Keratinocyte (primary cell): Measurements from ENCODE around the gene CNTNAP2. TPM values are rescaled to one million over a fixed set of nuclear protein-coding genes. Genes with fewer than 3 reads are reported as not detected.

ENCODE experiments used
- DNase-seq: peaks from one replicate; pipeline ENCODE4 v3.0.0-alpha.2; 2011; ENCODE audit warnings: low read depth, missing footprints, low spot score
- FAIRE-seq: peaks from 2 replicates; lab custom pipeline; 2011; peaks lifted over from hg19 to GRCh38; lab: Jason Lieb, UNC
- H2AFZ ChIP-seq: 2 replicates; pipeline ENCODE4 v1.6.0; 2012; ENCODE audit warnings: low read length, control low read depth, inconsistent platforms; ENCODE audit not compliant: control insufficient read depth
- H3K27ac ChIP-seq: 2 replicates; pipeline ENCODE4 v1.5.1; 2011; ENCODE audit warnings: low read length; ENCODE audit not compliant: control insufficient read depth, insufficient read depth
- H3K27me3 ChIP-seq: 3 replicates; pipeline ENCODE4 v1.6.0; 2011; ENCODE audit warnings: low read length; ENCODE audit not compliant: control insufficient read depth, insufficient read depth; ENCODE audit errors: extremely low read depth
- H3K36me3 ChIP-seq, 2 experiments: 2 replicates in 1 of 2; 3 replicates in 1 of 2; pipeline ENCODE4 v1.5.1; 2011; ENCODE audit warnings: low read length in 2 of 2, mild to moderate bottlenecking in 1 of 2; ENCODE audit not compliant: control insufficient read depth in 2 of 2, insufficient read depth in 2 of 2; ENCODE audit errors: extremely low read depth in 1 of 2
- H3K4me1 ChIP-seq: 3 replicates; pipeline ENCODE4 v1.5.1; 2011; ENCODE audit warnings: low read length; ENCODE audit not compliant: control insufficient read depth, insufficient read depth; ENCODE audit errors: extremely low read depth
- H3K4me2 ChIP-seq: 3 replicates; pipeline ENCODE4 v1.6.0; 2011; ENCODE audit warnings: low read depth, low read length; ENCODE audit not compliant: control insufficient read depth, insufficient read depth; ENCODE audit errors: extremely low read depth
- H3K4me3 ChIP-seq, 3 experiments: fragments of 200-600 bp in 1 of 3; sonication (generic) in 1 of 3; 2 replicates in 2 of 3; 3 replicates in 1 of 3; pipeline ENCODE4 v1.5.1; 2011 to 2016; ENCODE audit warnings: low read length in 3 of 3, mild to moderate bottlenecking in 3 of 3, control low read depth in 2 of 3, inconsistent platforms in 1 of 3, low read depth in 1 of 3, mixed read lengths in 1 of 3, mixed run types in 1 of 3, moderate library complexity in 1 of 3; ENCODE audit not compliant: control insufficient read depth in 2 of 3, insufficient read depth in 2 of 3; ENCODE audit errors: extremely low read depth in 1 of 3
- H3K79me2 ChIP-seq: 2 replicates; pipeline ENCODE4 v1.6.0; 2012; ENCODE audit warnings: low read length; ENCODE audit not compliant: control insufficient read depth, insufficient read depth
- H3K9ac ChIP-seq: 3 replicates; pipeline ENCODE4 v1.6.0; 2011; ENCODE audit warnings: low read length; ENCODE audit not compliant: control insufficient read depth, insufficient read depth; ENCODE audit errors: extremely low read depth
- H3K9me1 ChIP-seq: 3 replicates; pipeline ENCODE4 v1.6.0; 2011; ENCODE audit warnings: low read length; ENCODE audit not compliant: control insufficient read depth, insufficient read depth; ENCODE audit errors: extremely low read depth
- H3K9me3 ChIP-seq: 2 replicates; pipeline ENCODE4 v1.5.1; 2012; ENCODE audit warnings: low read depth, low read length; ENCODE audit not compliant: control insufficient read depth
- H4K20me1 ChIP-seq: 3 replicates; pipeline ENCODE4 v1.6.0; 2011; ENCODE audit warnings: low read length; ENCODE audit not compliant: control insufficient read depth, insufficient read depth; ENCODE audit errors: extremely low read depth
- CTCF ChIP-seq, 3 experiments: IDR thresholded peaks in 1 of 3; conservative IDR thresholded peaks in 1 of 3; optimal IDR thresholded peaks in 1 of 3; 2 replicates in 2 of 3; 3 replicates in 1 of 3; pipeline versions ENCODE3 to v1.5.1; 2011; ENCODE audit warnings: low read length in 3 of 3, mild to moderate bottlenecking in 3 of 3, moderate library complexity in 2 of 3, control low read depth in 1 of 3, inconsistent platforms in 1 of 3; ENCODE audit not compliant: insufficient read depth in 2 of 3; ENCODE audit errors: extremely low read depth in 1 of 3
- EZH2 ChIP-seq: IDR thresholded peaks from one replicate; pipeline ENCODE4 v1.6.1; 2012; ENCODE audit warnings: inconsistent platforms, mild to moderate bottlenecking, low read length, moderate library complexity
- dilution Hi-C: fragments of 300-500 bp; cut with MboI; formaldehyde crosslinking; loops from one replicate; pipeline ENCODE4 v1.7.0; 2020; ENCODE audit warnings: low sequenced_read_pairs; ENCODE audit not compliant: extremely low pct_ligation_motif_present
- polyA plus RNA-seq, 5 experiments: library from polyadenylated mRNA; depleted of rRNA in 3 of 5; stranded (reverse) in 3 of 5; stranded (forward) in 1 of 5; unstranded in 1 of 5; fragments of >200 nt; gene quantifications; 1 replicate in 1 of 5; 2 replicates in 3 of 5; 3 replicates in 1 of 5; pipeline versions ENCODE4 v1.2.1 to v1.2.3, GENCODE V29; 2011 to 2012; ENCODE audit warnings: missing spikeins in 2 of 5, low read depth in 1 of 5, low replicate concordance in 1 of 5

CNTNAP2 gene
- polyA plus RNA-seq, 1 donor (not counting 4 experiments of a cell fraction or from before 2014, with no cell fraction given), result 1.4 TPM

- Histone ChIP-seq H3K79me2 (no peaks in the 10 kb centered on the region), H3K27ac (no peak overlapping the region), H3K36me3 (no peaks in the 10 kb centered on the region), H3K9me1 (no peaks in the 10 kb centered on the region), H3K4me2 (no peak overlapping the region), H3K4me3 (no peak overlapping the region), H2AFZ (no peak overlapping the region), H3K27me3 (no peaks in the 10 kb centered on the region), H3K4me1 (no peaks in the 10 kb centered on the region), H3K9ac (no peak overlapping the region), H4K20me1 (no peaks in the 10 kb centered on the region), H3K9me3 (no peaks in the 10 kb centered on the region)
- DNase-seq (no peak), FAIRE-seq (no peak)
- dilution Hi-C loops, result no loop called here
- TF ChIP-seq EZH2 (no peak), CTCF (optimal IDR thresholded peaks at IDR 0.05 in 1 of 3, IDR thresholded peaks at IDR 0.05 in 1 of 3, conservative IDR thresholded peaks at IDR 0.05 in 1 of 3; ENCODE audit: extremely low read depth in 1 of 3, insufficient read depth in 2 of 3, low read length in 3 of 3) (no peak)
Measured at GRCh38 chr7:148035950-148036349, 1919.3 kb downstream of the CNTNAP2 start.

- dilution Hi-C loops, result no loop called here
- Histone ChIP-seq H2AFZ (no peak overlapping the region), H3K27ac (no peak overlapping the region), H3K27me3 (no peaks in the 10 kb centered on the region), H3K9me1 (no peaks in the 10 kb centered on the region), H3K4me2 (no peak overlapping the region), H3K79me2 (no peaks in the 10 kb centered on the region), H3K9me3 (no peaks in the 10 kb centered on the region), H3K4me3 (no peak overlapping the region), H4K20me1 (no peaks in the 10 kb centered on the region), H3K36me3 (no peaks in the 10 kb centered on the region), H3K4me1 (no peaks in the 10 kb centered on the region), H3K9ac (no peak overlapping the region)
- no peak for FAIRE-seq
- TF ChIP-seq CTCF (optimal IDR thresholded peaks at IDR 0.05 in 1 of 3, IDR thresholded peaks at IDR 0.05 in 1 of 3, conservative IDR thresholded peaks at IDR 0.05 in 1 of 3; ENCODE audit: extremely low read depth in 1 of 3, insufficient read depth in 2 of 3, low read length in 3 of 3) (no peak), EZH2 (no peak)
- no peak for DNase-seq
Measured at GRCh38 chr7:148037044-148037443, 1920.4 kb downstream of the CNTNAP2 start.
